CD4-positive, alpha-beta memory T cell (primary cell): ENCODE measurements around the gene PTPRH. TPM values are rescaled to one million over a fixed set of nuclear protein-coding genes. Genes with fewer than 3 reads are reported as not detected.

ENCODE experiments used
- CTCF ChIA-PET: fragments of 350-600 bp; sonication (Branson Sonifier 250); formaldehyde crosslinking; loops from one replicate; lab custom pipeline; 2021; ENCODE audit warnings: inconsistent platforms; ENCODE audit not compliant: partially characterized antibody; lab: Charles Lee
- POLR2A ChIA-PET: fragments of 350-600 bp; sonication (Branson Sonifier 250); formaldehyde crosslinking; loops from one replicate; lab custom pipeline; 2021; ENCODE audit not compliant: partially characterized antibody; lab: Charles Lee
- DNase-seq, 5 donors: peaks; one replicate each; pipeline versions ENCODE4 v3.0.0 to v3.0.0-alpha.2; 2020 to 2022; ENCODE audit warnings: mixed read lengths in 1 of 5
- H3K27ac ChIP-seq: one replicate; pipeline ENCODE4 v1.7.0; 2013; ENCODE audit warnings: low read depth, low read length
- H3K27me3 ChIP-seq: 2 replicates; pipeline ENCODE4 v1.7.0; 2013; ENCODE audit warnings: mild to moderate bottlenecking, low read length, moderate library complexity; ENCODE audit not compliant: insufficient read depth
- H3K36me3 ChIP-seq: 2 replicates; pipeline ENCODE4 v1.7.0; 2013; ENCODE audit warnings: mild to moderate bottlenecking, low read length, moderate library complexity; ENCODE audit not compliant: insufficient read depth
- H3K4me1 ChIP-seq: 2 replicates; pipeline ENCODE4 v1.7.0; 2013; ENCODE audit warnings: mild to moderate bottlenecking, low read length, moderate library complexity; ENCODE audit not compliant: insufficient read depth
- H3K4me3 ChIP-seq, 2 donors: one replicate each; pipeline ENCODE4 v1.7.0; 2013; ENCODE audit warnings: low read length in 2 of 2, mild to moderate bottlenecking in 1 of 2
- H3K9me3 ChIP-seq, 2 donors: one replicate each; pipeline ENCODE4 v1.7.0; 2013; ENCODE audit warnings: low read length in 2 of 2, control low read depth in 1 of 2; ENCODE audit not compliant: control insufficient read depth in 1 of 2
- H3K27ac Mint-ChIP-seq, 7 donors: one replicate each; pipeline ENCODE4 v1.8.0; 2020 to 2021; ENCODE audit warnings: mixed read lengths in 7 of 7, mild to moderate bottlenecking in 6 of 7, inconsistent platforms in 3 of 7, moderate library complexity in 3 of 7
- H3K27me3 Mint-ChIP-seq, 2 donors: one replicate each; pipeline ENCODE4 v1.8.0; 2020 to 2021; ENCODE audit warnings: mixed read lengths in 2 of 2
- H3K36me3 Mint-ChIP-seq, 2 donors: one replicate each; pipeline ENCODE4 v1.8.0; 2020 to 2021; ENCODE audit warnings: mixed read lengths in 2 of 2, inconsistent platforms in 1 of 2, mild to moderate bottlenecking in 1 of 2
- H3K4me1 Mint-ChIP-seq, 4 donors: one replicate each; pipeline ENCODE4 v1.8.0; 2020 to 2021; ENCODE audit warnings: mixed read lengths in 4 of 4, mild to moderate bottlenecking in 1 of 4
- H3K4me3 Mint-ChIP-seq, 8 donors: one replicate each; pipeline ENCODE4 v1.8.0; 2020 to 2021; ENCODE audit warnings: mixed read lengths in 8 of 8, mild to moderate bottlenecking in 7 of 8, moderate library complexity in 6 of 8, inconsistent platforms in 3 of 8
- H3K9me3 Mint-ChIP-seq, 8 donors: one replicate each; pipeline ENCODE4 v1.8.0; 2020 to 2021; ENCODE audit warnings: mixed read lengths in 8 of 8, mild to moderate bottlenecking in 5 of 8, inconsistent platforms in 3 of 8, moderate library complexity in 1 of 8
- intact Hi-C: fragments of 100-400 bp; cut with micrococcal nuclease; formaldehyde crosslinking; loops from one replicate; pipeline ENCODE4 v1.15.1; 2023
- polyA plus RNA-seq, 2 donors: library from polyadenylated mRNA; unstranded; fragments of 300-500 nt; fragmentation: Illumina TruSeq; gene quantifications; one replicate each; pipeline ENCODE4 v1.2.3, GENCODE V29; 2021
- total RNA-seq, 2 experiments: library from RNA; stranded (reverse); gene quantifications; one replicate each; pipeline ENCODE4 v1.2.3, GENCODE V29; 2021

Gene PTPRH
- total and polyA plus RNA-seq, 4 experiments from 2014 or later, result not detected

DNA sequence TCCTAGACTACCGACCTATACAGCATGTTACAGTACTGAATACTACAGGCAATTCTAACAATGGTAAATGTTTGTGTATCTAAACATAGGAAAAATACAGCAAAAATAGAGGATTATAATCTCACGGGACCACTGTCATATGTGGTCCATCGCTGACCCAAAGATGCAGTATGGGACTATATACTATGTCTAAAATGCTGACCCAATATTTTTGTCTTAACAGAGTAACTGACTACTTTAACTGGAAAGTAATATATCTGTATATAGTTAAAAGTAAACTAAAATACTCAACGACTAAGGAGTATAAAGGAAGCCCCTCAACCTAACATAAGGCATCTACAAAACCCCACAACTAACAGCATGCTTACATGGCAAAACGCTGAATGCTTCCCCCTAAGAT lies 23.7 kb upstream of the PTPRH start:
- Mint-ChIP-seq H3K4me3 (no peak overlapping the region), H3K27ac (no peak overlapping the region), H3K27me3 (no peaks in the 10 kb centered on the region), H3K36me3 (peaks cover 31 to 71% of the 10 kb centered on the region in 2 donors), H3K4me1 (peaks cover 0 to 10% (median 3%) of the 10 kb centered on the region in 4 donors), H3K9me3 (no peaks in the 10 kb centered on the region)
- Histone ChIP-seq H3K36me3 (peaks cover 84% of the 10 kb centered on the region), H3K4me1 (no peaks in the 10 kb centered on the region), H3K9me3 (no peaks in the 10 kb centered on the region), H3K4me3 (no peak overlapping the region), H3K27ac (no peak overlapping the region), H3K27me3 (no peaks in the 10 kb centered on the region)
- no peak for DNase-seq
- ChIA-PET POLR2A (interaction anchor here (2.3 kb wide), 1 partner anchor 26 kb away, joined by 6 read pairs; the partner anchor contains the start of gene PPP6R1), CTCF (no interaction called here)
- intact Hi-C loops, result no loop called here

- intact Hi-C loops, result no loop called here
- no peaks in the 10 kb centered on the region for H3K9me3 ChIP-seq
- H3K27me3 Mint-ChIP-seq, result no peaks in the 10 kb centered on the region
- no peak overlapping the region for H3K27ac ChIP-seq
- no peak overlapping the region for H3K4me3 ChIP-seq
- peaks cover 76% of the 10 kb centered on the region for H3K36me3 ChIP-seq
- ChIA-PET POLR2A (interaction anchor here (2.3 kb wide), 1 partner anchor 27 kb away, joined by 6 read pairs; the partner anchor contains the start of gene PPP6R1), CTCF (no interaction called here)
- H3K4me3 Mint-ChIP-seq, result no peak overlapping the region
- H3K9me3 Mint-ChIP-seq, result no peaks in the 10 kb centered on the region
- no peaks in the 10 kb centered on the region for H3K4me1 ChIP-seq
- no peaks in the 10 kb centered on the region for H3K27me3 ChIP-seq
- H3K4me1 Mint-ChIP-seq, result peaks cover 0 to 7% (median 3%) of the 10 kb centered on the region in 4 donors
- H3K27ac Mint-ChIP-seq, result no peak overlapping the region
- H3K36me3 Mint-ChIP-seq, result peaks cover 30 to 71% of the 10 kb centered on the region in 2 donors
- no peak for DNase-seq
Observed at GRCh38 chr19:55232286-55232602, 22.9 kb upstream of the PTPRH start.

GRCh38 chr19:55231391-55232285 lies 22.3 kb upstream of the PTPRH start:
- no peak for DNase-seq
- no peaks in the 10 kb centered on the region for H3K4me1 ChIP-seq
- H3K9me3 ChIP-seq, result no peaks in the 10 kb centered on the region
- intact Hi-C loops, result no loop called here
- Mint-ChIP-seq H3K27ac (no peak overlapping the region), H3K4me1 (peaks cover 0 to 4% (median 3%) of the 10 kb centered on the region in 4 donors), H3K9me3 (no peaks in the 10 kb centered on the region), H3K27me3 (no peaks in the 10 kb centered on the region), H3K4me3 (no peak overlapping the region), H3K36me3 (peaks cover 25 to 70% of the 10 kb centered on the region in 2 donors)
- H3K4me3 ChIP-seq, result no peak overlapping the region
- peaks cover 70% of the 10 kb centered on the region for H3K36me3 ChIP-seq
- POLR2A ChIA-PET, result interaction anchor here (2.3 kb wide), 1 partner anchor 28 kb away, joined by 6 read pairs; the partner anchor contains the start of gene PPP6R1
- H3K27me3 ChIP-seq, result no peaks in the 10 kb centered on the region
- H3K27ac ChIP-seq, result no peak overlapping the region
- CTCF ChIA-PET, result no interaction called here

GRCh38 chr19:55230780-55231179 lies 21.5 kb upstream of the PTPRH start:
- H3K4me1 Mint-ChIP-seq, result peaks cover 0 to 4% (median 3%) of the 10 kb centered on the region in 4 donors
- ChIA-PET POLR2A (interaction anchor here (2.3 kb wide), 1 partner anchor 28 kb away, joined by 6 read pairs; the partner anchor contains the start of gene PPP6R1), CTCF (no interaction called here)
- intact Hi-C loops, result no loop called here
- no peaks in the 10 kb centered on the region for H3K9me3 Mint-ChIP-seq
- no peaks in the 10 kb centered on the region for H3K27me3 Mint-ChIP-seq
- no peak overlapping the region for H3K27ac Mint-ChIP-seq
- peaks cover 62% of the 10 kb centered on the region for H3K36me3 ChIP-seq
- no peak overlapping the region for H3K4me3 Mint-ChIP-seq
- no peaks in the 10 kb centered on the region for H3K27me3 ChIP-seq
- peaks cover 21 to 68% of the 10 kb centered on the region in 2 donors for H3K36me3 Mint-ChIP-seq
- no peaks in the 10 kb centered on the region for H3K9me3 ChIP-seq
- no peak overlapping the region for H3K27ac ChIP-seq
- H3K4me1 ChIP-seq, result no peaks in the 10 kb centered on the region
- no peak for DNase-seq
- H3K4me3 ChIP-seq, result no peak overlapping the region

GRCh38 chr19:55230329-55230728 lies 21.0 kb upstream of the PTPRH start:
- intact Hi-C loops, result no loop called here
- Histone ChIP-seq H3K9me3 (no peaks in the 10 kb centered on the region), H3K4me1 (no peaks in the 10 kb centered on the region), H3K27ac (no peak overlapping the region), H3K4me3 (no peak overlapping the region), H3K36me3 (peaks cover 60% of the 10 kb centered on the region), H3K27me3 (no peaks in the 10 kb centered on the region)
- Mint-ChIP-seq H3K27me3 (no peaks in the 10 kb centered on the region), H3K27ac (no peak overlapping the region), H3K4me3 (no peak overlapping the region), H3K36me3 (peaks cover 25 to 71% of the 10 kb centered on the region in 2 donors), H3K9me3 (no peaks in the 10 kb centered on the region), H3K4me1 (peaks cover 0 to 7% (median 4%) of the 10 kb centered on the region in 4 donors)
- ChIA-PET CTCF (no interaction called here), POLR2A (no interaction called here)
- no peak for DNase-seq

DNA sequence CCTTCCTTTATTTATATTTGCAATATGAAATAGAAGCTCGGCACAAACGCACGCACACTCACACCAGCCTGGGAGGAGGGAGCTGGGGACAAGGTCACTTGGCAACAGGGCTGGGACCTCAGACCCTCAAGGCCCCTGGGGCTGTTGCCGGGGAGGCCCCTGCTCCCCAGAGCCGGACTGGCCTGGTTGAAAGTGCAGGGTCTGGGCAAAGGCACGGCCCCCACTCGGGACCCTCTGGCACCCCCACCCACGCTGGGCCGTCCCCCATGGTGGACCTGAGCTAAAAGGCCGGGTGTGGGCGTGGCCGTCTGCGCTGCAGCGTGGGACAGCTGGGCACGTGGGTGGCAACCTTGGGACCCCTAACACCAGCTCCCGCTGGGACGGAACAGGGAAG lies 20.5 kb upstream of the PTPRH start:
- no peaks in the 10 kb centered on the region for H3K27me3 ChIP-seq
- no peak for DNase-seq
- H3K4me1 ChIP-seq, result no peaks in the 10 kb centered on the region
- ChIA-PET CTCF (no interaction called here), POLR2A (no interaction called here)
- H3K27ac ChIP-seq, result no peak overlapping the region
- Mint-ChIP-seq H3K36me3 (peaks cover 20 to 66% of the 10 kb centered on the region in 2 donors), H3K27me3 (no peaks in the 10 kb centered on the region), H3K9me3 (no peaks in the 10 kb centered on the region), H3K4me3 (no peak overlapping the region), H3K27ac (no peak overlapping the region), H3K4me1 (peaks cover 0 to 5% (median 2%) of the 10 kb centered on the region in 4 donors)
- H3K36me3 ChIP-seq, result peaks cover 56% of the 10 kb centered on the region
- no peaks in the 10 kb centered on the region for H3K9me3 ChIP-seq
- no peak overlapping the region for H3K4me3 ChIP-seq
- intact Hi-C loops, result no loop called here

- intact Hi-C loops, result no loop called here
- ChIA-PET CTCF (no interaction called here), POLR2A (no interaction called here)
- H3K4me1 ChIP-seq, result no peaks in the 10 kb centered on the region
- peaks cover 0 to 5% (median 2%) of the 10 kb centered on the region in 4 donors for H3K4me1 Mint-ChIP-seq
- no peak overlapping the region for H3K4me3 ChIP-seq
- H3K9me3 ChIP-seq, result no peaks in the 10 kb centered on the region
- H3K36me3 ChIP-seq, result peaks cover 51% of the 10 kb centered on the region
- no peak for DNase-seq
- H3K27ac ChIP-seq, result no peak overlapping the region
- H3K27ac Mint-ChIP-seq, result peak overlapping the region in 1 of 7 donors; percentile 57
- H3K27me3 ChIP-seq, result no peaks in the 10 kb centered on the region
- H3K4me3 Mint-ChIP-seq, result no peak overlapping the region
- no peaks in the 10 kb centered on the region for H3K27me3 Mint-ChIP-seq
- H3K9me3 Mint-ChIP-seq, result no peaks in the 10 kb centered on the region
- peaks cover 14 to 61% of the 10 kb centered on the region in 2 donors for H3K36me3 Mint-ChIP-seq
Observed at GRCh38 chr19:55229145-55229788, 20.0 kb upstream of the PTPRH start.
